ENCODE data around the gene MAGI2. TPM values are rescaled to one million over a fixed set of nuclear protein-coding genes. Genes with fewer than 3 reads are reported as not detected.

The MAGI2 gene
- total RNA-seq, 1 experiment from 2014 or later = 14.3 TPM

- peaks cover 0 to 3% of the 10 kb centered on the region in 2 experiments; a peak in 1 of 5 replicates for H3K9me3 Mint-ChIP-seq
- Histone ChIP-seq H4K20me1 (ENCODE audit: control insufficient read depth, insufficient read depth, insufficient read length) (no peaks in the 10 kb centered on the region), H3K18ac (ENCODE audit: insufficient read length, low read depth, low read length) (no peak overlapping the region), H3K27ac (ENCODE audit: insufficient read length, low read depth, low read length) (no peak overlapping the region), H2BK20ac (ENCODE audit: low read depth, low read length, poor library complexity, severe bottlenecking) (no peak overlapping the region), H3K9ac (ENCODE audit: extremely low read depth, insufficient read length, low read length) (no peak overlapping the region), H3K27me3 (ENCODE audit: insufficient read depth, low read length) (no peaks in the 10 kb centered on the region), H3K14ac (ENCODE audit: insufficient read depth, low read length) (no peak overlapping the region), H3K23me2 (ENCODE audit: insufficient read length, low read depth, low read length, poor library complexity, severe bottlenecking) (no peaks in the 10 kb centered on the region), H3T11ph (ENCODE audit: low read length) (no peak overlapping the region), H2AK5ac (ENCODE audit: insufficient read length, low read length) (no peak overlapping the region), H2BK15ac (ENCODE audit: low read depth, low read length) (no peak overlapping the region), H4K8ac (replicated peaks; ENCODE audit: insufficient read length, low read depth, low read length) (no peak overlapping the region), H2AFZ (ENCODE audit: low read length) (no peak overlapping the region), H3K9me3 (ENCODE audit: control insufficient read depth, low read depth, low read length) (no peaks in the 10 kb centered on the region), H3K56ac (ENCODE audit: insufficient read length, low read depth, low read length) (no peak overlapping the region), H4K5ac (ENCODE audit: insufficient read length, low read depth, low read length) (no peak overlapping the region), H3K4ac (ENCODE audit: low read depth, low read length) (no peak overlapping the region), H3K4me1 (ENCODE audit: insufficient read depth, low read length) (no peaks in the 10 kb centered on the region), H4K91ac (ENCODE audit: insufficient read length, low read depth, low read length) (no peak overlapping the region), H3K79me1 (ENCODE audit: insufficient read depth, low read depth, low read length, poor library complexity, severe bottlenecking) (no peaks in the 10 kb centered on the region), H3K79me2 (ENCODE audit: insufficient read depth, low read length) (no peaks in the 10 kb centered on the region), H2BK120ac (ENCODE audit: low read depth, low read length, poor library complexity, severe bottlenecking) (no peak overlapping the region), H3K4me2 (ENCODE audit: insufficient read depth, insufficient read length, low read length) (no peak overlapping the region), H2BK12ac (ENCODE audit: insufficient read length, low read depth, low read length) (no peak overlapping the region), H2BK5ac (ENCODE audit: insufficient read length, low read length) (no peak overlapping the region), H3K23ac (ENCODE audit: insufficient read length, low read depth, low read length) (no peak overlapping the region)
- H3K27ac Mint-ChIP-seq = peak overlapping the region in 1 of 3 experiments; percentile 55; a peak in 1 of 7 replicates
- no peak for DNase-seq
- peaks cover 2 to 6% of the 10 kb centered on the region in 2 experiments; a peak in 3 of 4 replicates for H3K4me1 Mint-ChIP-seq
- WGBS (ENCODE audit: extremely low coverage, insufficient read length, low lambda C conversion rate) = no CpG with 5 or more reads among the region's 4 CpGs
- H3K27me3 Mint-ChIP-seq (ENCODE audit: low read depth) = no peaks in the 10 kb centered on the region
- no peak for TF ChIP-seq CTCF (conservative IDR thresholded peaks at IDR 0.05)
- H3K36me3 Mint-ChIP-seq (ENCODE audit: insufficient read depth in 1 of 3, low read depth in 3 of 3) = peaks cover 0 to 3% (median 0%) of the 10 kb centered on the region in 3 experiments; a peak in 2 of 7 replicates
- H3K4me3 Mint-ChIP-seq = no peak overlapping the region
These were observed 649.9 kb downstream of the MAGI2 start for GRCh38 chr7:78803501-78804127.
